Measurements from ENCODE around the gene EARS2. TPM values are rescaled to one million over a fixed set of nuclear protein-coding genes. Genes with fewer than 3 reads are reported as not detected.
"Not testable (repeated sequence)": the region's sequence is repeated elsewhere in the genome, so short reads cannot be mapped to it uniquely, and the experiment has no call there.

EARS2 gene
- total RNA-seq, 1 donor: 22.6 TPM

DNA sequence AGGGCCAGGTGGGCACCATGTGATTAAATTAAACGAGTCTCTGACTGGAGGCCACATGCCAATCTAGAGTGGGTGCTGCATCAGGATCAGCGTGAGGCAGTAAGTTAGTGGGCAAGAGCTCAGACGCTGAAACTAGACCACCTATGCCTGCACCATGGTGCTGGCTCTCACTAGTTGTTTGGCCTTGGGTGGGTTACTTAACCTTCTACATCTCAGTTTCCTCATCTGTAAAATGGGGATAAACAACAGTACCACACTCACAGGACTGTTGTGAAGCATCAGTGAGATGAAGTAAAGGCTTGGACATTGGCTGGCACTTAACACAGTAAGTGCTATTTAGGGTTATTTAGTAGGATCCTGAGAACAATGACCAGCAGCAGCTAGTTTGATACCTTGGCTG, 33.0 kb upstream of the EARS2 start:
- no peak overlapping the region for H3K4me3 ChIP-seq (ENCODE audit: low read depth, low read length)
- DNase-seq (ENCODE audit: low read depth): no peak
- TF ChIP-seq, protein P1, sequence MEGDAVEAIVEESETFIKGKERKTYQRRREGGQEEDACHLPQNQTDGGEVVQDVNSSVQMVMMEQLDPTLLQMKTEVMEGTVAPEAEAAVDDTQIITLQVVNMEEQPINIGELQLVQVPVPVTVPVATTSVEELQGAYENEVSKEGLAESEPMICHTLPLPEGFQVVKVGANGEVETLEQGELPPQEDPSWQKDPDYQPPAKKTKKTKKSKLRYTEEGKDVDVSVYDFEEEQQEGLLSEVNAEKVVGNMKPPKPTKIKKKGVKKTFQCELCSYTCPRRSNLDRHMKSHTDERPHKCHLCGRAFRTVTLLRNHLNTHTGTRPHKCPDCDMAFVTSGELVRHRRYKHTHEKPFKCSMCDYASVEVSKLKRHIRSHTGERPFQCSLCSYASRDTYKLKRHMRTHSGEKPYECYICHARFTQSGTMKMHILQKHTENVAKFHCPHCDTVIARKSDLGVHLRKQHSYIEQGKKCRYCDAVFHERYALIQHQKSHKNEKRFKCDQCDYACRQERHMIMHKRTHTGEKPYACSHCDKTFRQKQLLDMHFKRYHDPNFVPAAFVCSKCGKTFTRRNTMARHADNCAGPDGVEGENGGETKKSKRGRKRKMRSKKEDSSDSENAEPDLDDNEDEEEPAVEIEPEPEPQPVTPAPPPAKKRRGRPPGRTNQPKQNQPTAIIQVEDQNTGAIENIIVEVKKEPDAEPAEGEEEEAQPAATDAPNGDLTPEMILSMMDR (IDR thresholded peaks at IDR 0.05; ENCODE audit: insufficient read depth, low read length): no peak

DNA sequence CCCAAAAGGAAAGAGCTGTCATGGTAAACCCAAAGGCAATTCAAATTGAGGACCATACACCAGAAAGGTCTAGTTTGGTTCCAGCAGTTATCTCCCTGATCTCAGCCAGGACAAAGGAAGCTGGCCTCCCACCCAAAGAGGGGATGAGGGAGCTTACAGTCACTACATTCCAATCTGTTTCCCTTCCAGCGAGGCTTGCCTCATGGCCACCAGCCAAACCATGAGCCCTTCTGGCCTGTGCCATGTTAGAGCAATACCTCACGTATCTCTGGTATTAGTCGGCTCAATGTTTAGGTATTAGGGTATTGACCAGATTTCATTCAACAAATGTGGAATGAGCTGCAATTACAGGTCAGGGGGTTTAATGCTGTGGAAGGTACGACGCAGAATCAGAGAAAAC, 30.6 kb upstream of the EARS2 start:
- H3K4me3 ChIP-seq (ENCODE audit: low read depth, low read length): no peak overlapping the region
- peak; percentile 78 for DNase-seq (ENCODE audit: low read depth)
- TF ChIP-seq, protein P1 (IDR thresholded peaks at IDR 0.05; ENCODE audit: insufficient read depth, low read length): no peak

DNA sequence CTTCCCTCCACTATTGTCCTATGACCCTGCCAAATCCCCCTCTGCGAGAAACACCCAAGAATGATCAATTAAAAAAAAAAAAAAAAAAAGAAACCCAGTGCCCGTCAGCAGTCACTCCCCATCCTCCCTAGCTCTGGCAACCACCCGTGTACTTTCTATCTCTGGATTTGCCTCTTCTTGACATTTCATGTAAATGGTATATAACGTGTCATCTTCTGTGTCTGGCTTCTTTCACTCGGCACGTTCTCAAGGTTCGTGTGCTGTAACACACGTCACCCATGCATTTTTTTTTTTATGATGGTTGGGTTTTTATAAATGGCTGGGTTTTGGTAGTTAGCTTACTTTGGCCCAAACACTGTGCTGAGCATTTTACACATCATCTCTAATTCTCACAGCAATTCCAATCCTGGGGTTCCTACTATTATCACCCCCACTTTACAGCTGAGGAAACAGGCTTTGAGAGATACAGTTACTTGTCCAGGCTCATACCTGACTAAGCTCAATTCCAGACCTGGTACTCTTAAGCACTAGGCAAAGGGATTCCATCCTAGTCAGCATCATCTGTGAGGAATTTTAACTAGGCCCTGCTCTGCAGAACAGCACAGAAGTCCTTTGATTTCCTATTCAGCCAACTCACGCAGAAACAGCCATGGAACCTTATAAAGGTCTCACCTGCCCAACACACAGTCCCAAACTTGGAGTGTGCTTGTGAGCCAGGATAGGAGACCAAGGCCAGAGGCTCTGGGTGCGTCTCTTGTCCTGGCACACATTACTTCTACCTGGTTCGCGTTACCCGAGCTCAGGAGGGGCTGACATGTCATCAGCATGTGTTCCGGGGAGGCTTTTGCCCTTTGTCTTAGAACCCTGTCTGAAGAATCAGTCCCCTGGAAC, 27.3 kb upstream of the EARS2 start:
- H3K4me3 ChIP-seq (ENCODE audit: low read depth, low read length): no peak overlapping the region
- no peak for DNase-seq (ENCODE audit: low read depth)
- TF ChIP-seq, protein P1 (IDR thresholded peaks at IDR 0.05; ENCODE audit: insufficient read depth, low read length): no peak

DNA sequence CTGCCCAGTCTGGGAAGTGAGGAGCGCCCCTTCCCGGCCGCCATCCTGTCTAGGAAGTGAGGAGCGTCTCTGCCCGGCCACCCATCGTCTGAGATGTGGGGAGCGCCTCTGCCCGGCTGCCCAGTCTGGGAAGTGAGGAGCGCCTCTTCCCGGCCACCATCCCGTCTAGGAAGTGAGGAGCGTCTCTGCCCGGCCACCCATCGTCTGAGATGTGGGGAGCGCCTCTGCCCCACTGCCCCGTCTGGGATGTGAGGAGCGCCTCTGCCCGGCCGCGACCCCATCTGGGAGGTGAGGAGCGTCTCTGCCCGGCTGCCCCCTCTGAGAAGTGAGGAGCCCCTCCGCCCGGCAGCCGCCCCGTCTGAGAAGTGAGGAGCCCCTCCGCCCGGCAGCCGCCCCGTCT, 26.1 kb upstream of the EARS2 start:
- DNase-seq (ENCODE audit: low read depth); H3K4me3 ChIP-seq (ENCODE audit: low read depth, low read length): not testable (repeated sequence)

DNA sequence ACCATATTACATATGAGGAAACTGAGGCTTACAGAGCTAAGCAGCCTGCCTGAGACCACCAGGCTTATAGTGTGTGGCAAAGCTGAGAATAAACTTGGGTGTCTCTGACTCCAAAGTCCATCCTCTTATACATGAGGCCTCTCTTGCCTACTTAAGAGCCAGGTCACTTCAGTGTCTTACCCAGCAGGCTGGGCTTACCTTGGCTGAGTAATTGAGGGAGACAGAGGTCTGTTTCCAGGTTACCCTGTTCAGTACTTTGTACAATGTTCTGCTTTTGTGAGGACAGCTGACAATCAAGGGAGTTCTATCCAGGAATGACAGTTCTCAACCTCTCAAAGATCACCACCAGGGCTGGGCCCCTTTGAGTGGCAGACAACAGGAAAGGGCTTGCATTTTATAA, 24.6 kb upstream of the EARS2 start:
- H3K4me3 ChIP-seq (ENCODE audit: low read depth, low read length): no peak overlapping the region
- TF ChIP-seq, protein P1 (IDR thresholded peaks at IDR 0.05; ENCODE audit: insufficient read depth, low read length): no peak

DNA sequence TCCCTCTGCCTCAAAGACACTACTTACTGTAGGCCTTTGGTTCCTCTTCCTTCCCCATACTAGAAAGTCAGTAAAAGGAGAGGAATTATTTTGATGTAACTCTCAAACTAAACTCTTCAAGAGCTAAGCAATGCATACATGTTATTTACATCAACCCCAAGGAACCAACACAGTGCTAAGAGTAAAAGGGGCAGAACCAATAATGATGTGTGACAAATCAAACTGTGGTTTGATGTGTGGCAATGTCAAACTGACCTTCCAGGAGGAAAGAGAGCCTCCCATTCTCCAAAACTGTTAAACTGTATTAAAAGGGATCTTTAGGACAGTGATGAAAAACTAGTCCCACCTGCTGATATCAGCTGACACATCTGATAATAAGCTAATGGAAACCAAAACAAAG, 23.2 kb upstream of the EARS2 start:
- no peak overlapping the region for H3K4me3 ChIP-seq (ENCODE audit: low read depth, low read length)
- no peak for DNase-seq (ENCODE audit: low read depth)
- TF ChIP-seq, protein P1 (IDR thresholded peaks at IDR 0.05; ENCODE audit: insufficient read depth, low read length): no peak

More for the DNA sequence above, 24.6 kb upstream of the EARS2 start:
- DNase-seq (ENCODE audit: low read depth): no peak

DNA sequence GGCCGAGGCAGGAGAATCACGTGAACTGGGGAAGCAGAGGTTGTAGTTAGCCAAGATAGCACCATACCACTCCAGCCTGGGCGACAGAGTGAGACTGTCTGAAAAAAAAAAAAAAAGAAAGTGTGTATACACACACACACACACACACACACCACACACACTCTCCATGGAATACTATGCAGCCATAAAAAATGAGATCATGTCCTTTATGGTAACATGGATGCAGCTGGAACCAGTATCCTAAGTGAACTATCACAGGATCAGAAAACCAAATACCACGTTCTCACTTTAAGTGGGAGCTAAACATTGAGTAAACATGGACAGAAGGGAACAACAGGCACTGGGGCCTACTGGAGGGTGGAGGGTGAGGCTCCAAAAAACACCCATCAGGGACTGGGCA, 22.2 kb upstream of the EARS2 start:
- DNase-seq (ENCODE audit: low read depth): no peak
- TF ChIP-seq, protein P1 (IDR thresholded peaks at IDR 0.05; ENCODE audit: insufficient read depth, low read length): no peak
- H3K4me3 ChIP-seq (ENCODE audit: low read depth, low read length): no peak overlapping the region

Measured in fibroblast of the aortic adventitia (primary cell).